ENCODE data around the gene ZBTB20. TPM values are rescaled to one million over a fixed set of nuclear protein-coding genes. Genes with fewer than 3 reads are reported as not detected.

ZBTB20 gene
- total and polyA plus RNA-seq, 12 donors, result 0.57 to 105 (median 86.8) TPM

- Histone ChIP-seq H3K27ac (no peak overlapping the region), H3K4me3 (no peak overlapping the region), H3K36me3 (no peaks in the 10 kb centered on the region), H3K9me3 (no peaks in the 10 kb centered on the region), H3K27me3 (no peaks in the 10 kb centered on the region), H3K4me1 (peaks cover 0 to 18% (median 4%) of the 10 kb centered on the region in 9 donors)
- no peak for TF ChIP-seq CTCF (IDR thresholded peaks at IDR 0.05)
- DNase-seq (no peak), ATAC-seq (no peak)
- intact Hi-C loops (cut with DNase I), result no loop called here
- WGBS, 2 donors, result 65 to 70% methylated on average over 4 of the region's 4 CpGs
Observed at GRCh38 chr3:114764056-114764492, 383.0 kb downstream of the ZBTB20 start.

DNA sequence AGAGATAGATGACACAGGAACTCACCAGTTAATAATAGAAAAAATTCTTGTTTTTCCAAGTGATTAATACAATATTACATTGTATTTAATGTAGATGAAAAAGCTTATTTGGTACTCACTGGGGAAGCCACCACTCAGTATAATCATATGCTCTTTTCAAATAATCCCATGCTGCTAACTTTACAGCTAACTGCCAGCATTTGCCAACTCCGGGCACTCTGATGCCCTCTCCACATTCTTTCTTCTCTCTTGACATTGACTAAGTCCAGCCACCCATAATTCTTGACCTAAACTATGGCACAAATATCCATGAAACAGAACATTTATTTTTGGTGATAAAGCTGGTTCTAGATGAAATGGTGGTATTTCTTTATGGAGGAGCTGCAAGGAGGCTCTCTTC lies 384.9 kb downstream of the ZBTB20 start:
- no peak for TF ChIP-seq CTCF (IDR thresholded peaks at IDR 0.05)
- DNase-seq, result no peak
- Histone ChIP-seq H3K36me3 (no peaks in the 10 kb centered on the region), H3K4me1 (peaks cover 0 to 23% (median 4%) of the 10 kb centered on the region in 9 donors), H3K9me3 (no peaks in the 10 kb centered on the region), H3K27ac (peak overlapping the region in 1 of 10 donors; percentile 2), H3K27me3 (no peaks in the 10 kb centered on the region), H3K4me3 (no peak overlapping the region)
- peak in 2 of 8 donors; percentile 71 to 79 for ATAC-seq
- intact Hi-C loops (cut with DNase I), result no loop called here
- WGBS, 2 donors, result 43 to 70% methylated on average over 1 of the region's 1 CpG

- DNase-seq (no peak), ATAC-seq (no peak)
- H3K27ac ChIP-seq, result no peak overlapping the region
- H3K4me1 ChIP-seq, result peaks cover 0 to 23% (median 4%) of the 10 kb centered on the region in 9 donors
- no peak for TF ChIP-seq CTCF (IDR thresholded peaks at IDR 0.05)
- H3K27me3 ChIP-seq, result no peaks in the 10 kb centered on the region
- intact Hi-C loops (cut with DNase I), result no loop called here
- H3K4me3 ChIP-seq, result no peak overlapping the region
- H3K9me3 ChIP-seq, result no peaks in the 10 kb centered on the region
- H3K36me3 ChIP-seq, result no peaks in the 10 kb centered on the region
Observed at GRCh38 chr3:114760679-114761078, 386.4 kb downstream of the ZBTB20 start.

- Histone ChIP-seq H3K27ac (peak overlapping the region; percentile 2 to 58 (median 32)), H3K4me1 (peaks cover 0 to 23% (median 4%) of the 10 kb centered on the region in 9 donors)
Observed at GRCh38 chr3:114758831-114759699, 388.0 kb downstream of the ZBTB20 start.

More at GRCh38 chr3:114758831-114759699, 388.0 kb downstream of the ZBTB20 start:
- peak in 6 of 8 donors; percentile 12 to 84 (median 33) for ATAC-seq
- WGBS, 2 donors, result 61 to 70% methylated on average over 8 of the region's 8 CpGs
- TF ChIP-seq CTCF (IDR thresholded peaks at IDR 0.05), result no peak
- Histone ChIP-seq H3K36me3 (no peaks in the 10 kb centered on the region), H3K27me3 (no peaks in the 10 kb centered on the region), H3K4me3 (peak overlapping the region in 9 of 10 donors; percentile 9 to 44 (median 31)), H3K9me3 (no peaks in the 10 kb centered on the region)
- DNase-seq, result no peak
- intact Hi-C loops (cut with DNase I), result no loop called here

Data from heart right ventricle (tissue), 16 donors.